B cell (primary cell): ENCODE results near the gene STPG3. TPM values are rescaled to one million over a fixed set of nuclear protein-coding genes. Genes with fewer than 3 reads are reported as not detected.

ENCODE experiments used
- ATAC-seq: fragments of 200-7000 bp; cut with Tn5 transposase; one replicate; pipeline ENCODE4 v1.10.0; 2021; ENCODE audit warnings: low read depth, mild to moderate bottlenecking, moderate number of reproducible peaks, moderate library complexity
- CTCF ChIA-PET: fragments of 350-600 bp; sonication (Branson Sonifier 250); formaldehyde crosslinking; loops from one replicate; lab custom pipeline; 2021; ENCODE audit warnings: antibody characterized with exemption, inconsistent platforms; lab: Charles Lee
- POLR2A ChIA-PET: fragments of 350-600 bp; sonication (Branson Sonifier 250); formaldehyde crosslinking; loops from one replicate; lab custom pipeline; 2021; ENCODE audit warnings: antibody characterized with exemption; lab: Charles Lee
- DNase-seq: peaks from one replicate; pipeline ENCODE4 v3.0.0; 2013
- H2AFZ ChIP-seq: 2 replicates; pipeline ENCODE4 v1.6.1; 2012; ENCODE audit warnings: mild to moderate bottlenecking, low read depth, low read length; ENCODE audit not compliant: insufficient read depth, poor library complexity, severe bottlenecking
- H3K27ac ChIP-seq, 2 donors: 1 replicate in 1 of 2; 2 replicates in 1 of 2; pipeline ENCODE4 v1.5.1; 2012 to 2013; ENCODE audit warnings: low read length in 2 of 2, mild to moderate bottlenecking in 2 of 2, moderate library complexity in 1 of 2
- H3K27me3 ChIP-seq, 4 experiments: fragments of 200-600 bp in 1 of 4; sonication (generic) in 1 of 4; replicated peaks in 1 of 4; 1 replicate in 2 of 4; 2 replicates in 2 of 4; pipeline versions ENCODE4 v1.6.1 to v1.7.0; 2013 to 2016; ENCODE audit warnings: low read length in 3 of 4, mild to moderate bottlenecking in 2 of 4, mixed read lengths in 1 of 4, moderate library complexity in 1 of 4; ENCODE audit not compliant: insufficient read depth in 4 of 4, control insufficient read depth in 3 of 4; ENCODE audit errors: control extremely low read depth in 1 of 4
- H3K36me3 ChIP-seq, 2 experiments: replicated peaks in 1 of 2; 1 replicate in 1 of 2; 2 replicates in 1 of 2; pipeline versions ENCODE4 v1.6.1 to v1.7.1; 2013; ENCODE audit warnings: low read length in 1 of 2; ENCODE audit not compliant: insufficient read depth in 2 of 2, control insufficient read depth in 1 of 2; ENCODE audit errors: control extremely low read depth in 1 of 2, extremely low read depth in 1 of 2
- H3K4me1 ChIP-seq, 2 donors: fragments of 200-600 bp in 1 of 2; sonication (generic) in 1 of 2; 1 replicate in 1 of 2; 2 replicates in 1 of 2; pipeline versions ENCODE4 v1.5.1 to v1.6.1; 2013 to 2017; ENCODE audit warnings: low read length in 2 of 2; ENCODE audit not compliant: control insufficient read depth in 2 of 2, insufficient read depth in 2 of 2
- H3K4me2 ChIP-seq: replicated peaks from 2 replicates; pipeline ENCODE3; 2012; ENCODE audit warnings: mild to moderate bottlenecking, low read depth, low read length; ENCODE audit not compliant: poor library complexity, severe bottlenecking
- H3K4me3 ChIP-seq, 5 experiments: fragments of 200-600 bp in 1 of 5; sonication (generic) in 1 of 5; 1 replicate in 3 of 5; 2 replicates in 2 of 5; pipeline versions ENCODE4 v1.5.1 to v1.7.0; 2011 to 2016; ENCODE audit warnings: low read length in 4 of 5, mild to moderate bottlenecking in 4 of 5, low read depth in 2 of 5, control low read depth in 1 of 5, moderate library complexity in 1 of 5; ENCODE audit not compliant: insufficient read depth in 1 of 5; ENCODE audit errors: control extremely low read depth in 1 of 5, extremely low read depth in 1 of 5
- H3K79me2 ChIP-seq: fragments of 200-600 bp; sonication (generic); one replicate; pipeline ENCODE4 v1.6.0; 2016; ENCODE audit warnings: low read length; ENCODE audit not compliant: control insufficient read depth, insufficient read depth
- H3K9ac ChIP-seq: fragments of 200-600 bp; sonication (generic); 2 replicates; pipeline ENCODE4 v1.6.1; 2017; ENCODE audit warnings: mild to moderate bottlenecking, low read length, moderate library complexity
- H3K9me3 ChIP-seq, 3 donors: one replicate each; pipeline versions ENCODE4 v1.6.1 to v1.7.1; 2013; ENCODE audit warnings: low read length in 2 of 3; ENCODE audit not compliant: control insufficient read depth in 2 of 3, insufficient read depth in 1 of 3; ENCODE audit errors: control extremely low read depth in 1 of 3
- H4K20me1 ChIP-seq: 2 replicates; pipeline ENCODE4 v1.6.0; 2012; ENCODE audit warnings: mild to moderate bottlenecking, low read length; ENCODE audit not compliant: insufficient read depth, control insufficient read depth, poor library complexity, severe bottlenecking
- H3K27ac Mint-ChIP-seq: one replicate; pipeline ENCODE4 v1.8.0; 2021; ENCODE audit warnings: mixed read lengths
- H3K27me3 Mint-ChIP-seq: one replicate; pipeline ENCODE4 v1.8.0; 2021; ENCODE audit warnings: mixed read lengths
- H3K4me1 Mint-ChIP-seq: one replicate; pipeline ENCODE4 v1.8.0; 2021; ENCODE audit warnings: mixed read lengths
- H3K4me3 Mint-ChIP-seq: one replicate; pipeline ENCODE4 v1.8.0; 2021; ENCODE audit warnings: mixed read lengths
- H3K9me3 Mint-ChIP-seq: one replicate; pipeline ENCODE4 v1.8.0; 2022; ENCODE audit warnings: mixed read lengths; ENCODE audit not compliant: insufficient read depth
- CTCF ChIP-seq: fragments of 200-600 bp; IDR thresholded peaks from one replicate; pipeline ENCODE4 v1.8.0; 2022; ENCODE audit warnings: antibody characterized with exemption, mild to moderate bottlenecking
- EZH2 ChIP-seq: IDR thresholded peaks from 2 replicates; pipeline ENCODE4 v1.6.1; 2012; ENCODE audit warnings: borderline replicate concordance, low read depth, mild to moderate bottlenecking, moderate library complexity, low read length; ENCODE audit not compliant: insufficient read depth, poor library complexity, severe bottlenecking
- WGBS: methylation state at CpG from one replicate; pipeline ENCODE4 v1.1.5; 2013; ENCODE audit warnings: missing lambda C conversion rate; ENCODE audit not compliant: insufficient coverage; 5-methylcytosine and 5-hydroxymethylcytosine counted together
- intact Hi-C: fragments of 100-400 bp; cut with micrococcal nuclease; formaldehyde crosslinking; loops from one replicate; pipeline ENCODE4 v1.10.0; 2022
- polyA plus RNA-seq: library from polyadenylated mRNA; depleted of rRNA; stranded (reverse); fragments of >200 nt; gene quantifications from 2 replicates; pipeline ENCODE4 v1.2.3, GENCODE V29; 2012
- total RNA-seq, 2 donors: library from RNA; stranded (reverse); fragments of 120-200 nt in 1 of 2; gene quantifications; 1 replicate in 1 of 2; 2 replicates in 1 of 2; pipeline versions ENCODE4 v1.2.3 to v1.2.4, GENCODE V29; 2013 to 2022

STPG3 gene
- total and polyA plus RNA-seq, 2 donors (not counting 1 experiment from before 2014, with no cell fraction given), result not detected

GRCh38 chr9:137243626-137244485 is 7.2 kb upstream of the STPG3 start:
- peaks cover 37% of the 10 kb centered on the region for H4K20me1 ChIP-seq
- ATAC-seq, result no peak
- H3K27me3 ChIP-seq, result no peaks in the 10 kb centered on the region
- H3K9ac ChIP-seq, result no peak overlapping the region
- peaks cover 0 to 20% of the 10 kb centered on the region in 2 experiments for H3K36me3 ChIP-seq
- Mint-ChIP-seq H3K4me1 (peaks cover 27% of the 10 kb centered on the region), H3K4me3 (no peak overlapping the region), H3K9me3 (no peaks in the 10 kb centered on the region), H3K27me3 (no peaks in the 10 kb centered on the region), H3K27ac (peak overlapping the region; percentile 65)
- WGBS, result 93% methylated on average over 9 of the region's 15 CpGs
- no peak overlapping the region for H2AFZ ChIP-seq
- H3K9me3 ChIP-seq, result no peaks in the 10 kb centered on the region
- peaks cover 16 to 25% of the 10 kb centered on the region in 2 donors for H3K4me1 ChIP-seq
- POLR2A ChIA-PET, result interaction anchor here (2.1 kb wide), 1 partner anchor 10 kb away, joined by 15 read pairs; no protein-coding TSS in a partner anchor
- TF ChIP-seq EZH2 (no peak), CTCF (no peak)
- H3K79me2 ChIP-seq, result peaks cover 38% of the 10 kb centered on the region
- no peak for DNase-seq
- CTCF ChIA-PET, result no interaction called here
- H3K4me2 ChIP-seq, result no peak overlapping the region
- no peak overlapping the region for H3K27ac ChIP-seq
- intact Hi-C loops, result no loop called here
- H3K4me3 ChIP-seq, result no peak overlapping the region
